Renal cortex interstitium (tissue), 11 donors: ENCODE measurements around the gene DUOX1. TPM values are rescaled to one million over a fixed set of nuclear protein-coding genes. Genes with fewer than 3 reads are reported as not detected.
"Not testable (repeated sequence)": the region's sequence is repeated elsewhere in the genome, so short reads cannot be mapped to it uniquely, and the experiment has no call there.

Experiments used
- DNase-seq, 11 donors: peaks; one replicate each; pipeline ENCODE4 v3.0.0-alpha.2; 2013; ENCODE audit warnings: low read depth in 9 of 11, low spot score in 4 of 11; ENCODE audit errors: extremely low read depth in 1 of 11
- polyA plus RNA-seq, 3 donors: library from polyadenylated mRNA; unstranded; fragments of 120-200 nt; gene quantifications; one replicate each; pipeline ENCODE4 v1.2.1, GENCODE V29; 2013; ENCODE audit not compliant: insufficient read length in 3 of 3

DUOX1 gene
- polyA plus RNA-seq, 3 donors: 3.2 to 5.1 (median 3.8) TPM

GRCh38 chr15:45102226-45102625 is 27.6 kb upstream of the DUOX1 start:
- DNase-seq: no peak

GRCh38 chr15:45104170-45104569 is 25.6 kb upstream of the DUOX1 start:
- not testable (repeated sequence) for DNase-seq

DNA sequence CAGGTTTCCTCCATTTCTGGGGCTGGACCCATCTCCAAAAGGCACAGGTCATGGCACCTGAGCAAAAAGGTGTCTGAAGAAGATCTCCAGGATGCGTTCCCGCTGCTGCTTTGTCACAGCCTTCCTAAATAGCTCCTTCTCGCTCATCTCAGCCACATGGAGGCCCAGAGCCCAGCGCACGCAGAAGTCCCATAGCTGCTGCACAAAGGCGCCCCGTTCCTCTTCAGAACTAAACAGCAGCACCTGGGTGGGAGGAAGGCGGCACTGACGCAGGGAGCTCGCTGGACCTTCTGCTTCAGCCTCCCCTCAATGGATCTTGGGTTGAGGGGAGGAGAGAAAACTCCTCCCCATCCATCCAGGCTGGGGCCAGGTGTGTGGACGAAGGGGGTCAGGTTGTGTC is 24.2 kb upstream of the DUOX1 start:
- DNase-seq: no peak

DNA sequence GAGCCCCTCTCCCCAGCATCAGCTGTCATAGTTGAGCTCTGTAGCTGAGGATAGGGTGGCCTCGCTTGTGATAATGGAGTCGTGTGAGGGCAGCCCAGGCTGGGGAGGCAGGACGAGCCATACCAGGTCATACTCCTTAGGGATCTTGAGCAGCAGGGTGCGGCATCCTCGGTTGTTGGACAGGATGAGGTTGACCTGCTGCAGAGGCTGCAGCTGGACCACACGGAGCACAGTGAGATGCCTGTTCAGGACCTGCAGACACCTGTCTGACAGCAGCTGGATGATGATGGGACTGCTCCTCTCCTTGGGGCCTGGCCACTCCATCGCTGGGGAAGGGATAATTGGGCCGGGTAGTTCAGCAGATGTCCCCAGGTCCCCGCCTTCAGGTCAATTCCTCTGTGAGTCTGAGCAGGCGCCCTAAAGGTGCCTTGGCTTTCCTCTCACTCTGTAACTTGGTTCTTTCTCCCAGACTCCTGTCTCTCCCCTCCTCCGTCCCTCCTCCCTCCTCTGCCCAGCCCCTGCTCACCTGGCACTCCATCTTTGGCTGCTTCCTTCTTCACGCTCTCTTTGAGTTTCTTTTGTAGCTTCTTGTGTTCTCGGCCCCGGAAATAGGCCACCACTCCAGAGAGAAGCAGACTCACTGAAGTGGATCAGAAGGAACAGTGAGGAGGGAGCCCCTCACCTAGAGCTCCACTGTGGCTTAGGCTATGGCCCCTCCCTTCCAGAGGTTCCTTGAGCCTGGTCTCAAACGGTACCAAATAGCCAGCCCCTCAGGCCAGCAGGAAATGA is 23.6 kb upstream of the DUOX1 start:
- DNase-seq: no peak

GRCh38 chr15:45107941-45108630 is 21.7 kb upstream of the DUOX1 start:
- no peak for DNase-seq

DNA sequence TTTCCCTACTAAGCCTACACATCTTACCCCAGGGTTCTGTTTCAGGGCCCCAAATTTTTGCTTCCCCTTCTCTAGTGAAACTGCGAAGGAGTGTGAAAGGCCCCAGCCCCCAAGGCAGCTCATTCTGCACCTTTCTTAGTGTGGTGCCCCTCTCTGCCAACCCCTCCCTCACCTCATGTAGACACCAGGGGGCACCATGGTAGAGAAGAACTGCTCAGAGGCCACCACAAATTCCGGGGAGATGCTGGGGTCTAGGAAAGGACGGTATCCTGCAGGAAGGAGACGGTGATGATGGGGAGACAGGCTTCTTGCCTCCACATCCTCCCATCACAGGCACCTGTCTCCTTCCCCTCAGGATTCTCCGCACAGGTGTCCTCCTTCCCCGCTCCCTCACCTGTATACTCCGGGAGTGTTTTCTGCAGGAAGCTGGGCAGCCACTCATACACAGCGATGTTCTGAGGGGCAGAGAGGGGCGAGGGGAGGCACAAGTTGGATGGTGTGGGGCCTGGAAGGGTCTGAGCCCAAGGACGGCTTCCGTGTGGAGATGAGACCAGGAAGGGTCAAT is 19.5 kb upstream of the DUOX1 start:
- DNase-seq: no peak

GRCh38 chr15:45111390-45112142 is 18.2 kb upstream of the DUOX1 start:
- DNase-seq: no peak

- no peak for DNase-seq
Observed at GRCh38 chr15:45112143-45112590, 17.6 kb upstream of the DUOX1 start.

GRCh38 chr15:45112591-45113379 is 17.0 kb upstream of the DUOX1 start:
- DNase-seq: no peak

DNA sequence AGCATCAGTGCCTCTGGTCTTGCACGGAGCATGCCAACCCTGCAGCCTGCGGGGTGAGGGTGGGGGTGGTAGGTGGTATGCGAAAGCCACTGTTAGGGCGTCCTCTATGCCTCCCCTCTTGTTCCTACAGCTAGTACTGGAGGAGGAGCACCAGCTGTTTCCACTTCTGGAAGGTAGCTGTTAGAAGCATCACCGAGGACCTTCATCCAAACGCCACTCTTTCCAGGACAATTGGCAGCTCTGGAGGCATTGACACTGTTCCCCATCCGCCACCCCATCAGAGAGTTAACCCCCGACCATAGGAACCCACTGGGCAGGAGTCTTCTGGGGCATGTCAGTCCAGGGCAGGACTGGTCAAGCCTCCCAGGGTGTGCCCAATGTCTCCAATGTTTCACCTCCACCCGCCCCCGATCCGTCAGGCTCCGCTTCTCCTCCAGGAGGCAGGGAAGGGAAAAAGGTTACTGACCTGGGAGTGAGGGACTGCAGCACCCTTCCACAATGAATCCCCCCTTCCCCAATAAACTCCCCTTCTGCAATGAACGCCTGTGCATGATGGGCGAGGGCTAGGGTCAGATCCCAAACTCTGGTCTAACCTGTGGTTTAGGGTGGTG is 16.3 kb upstream of the DUOX1 start:
- no peak for DNase-seq

DNA sequence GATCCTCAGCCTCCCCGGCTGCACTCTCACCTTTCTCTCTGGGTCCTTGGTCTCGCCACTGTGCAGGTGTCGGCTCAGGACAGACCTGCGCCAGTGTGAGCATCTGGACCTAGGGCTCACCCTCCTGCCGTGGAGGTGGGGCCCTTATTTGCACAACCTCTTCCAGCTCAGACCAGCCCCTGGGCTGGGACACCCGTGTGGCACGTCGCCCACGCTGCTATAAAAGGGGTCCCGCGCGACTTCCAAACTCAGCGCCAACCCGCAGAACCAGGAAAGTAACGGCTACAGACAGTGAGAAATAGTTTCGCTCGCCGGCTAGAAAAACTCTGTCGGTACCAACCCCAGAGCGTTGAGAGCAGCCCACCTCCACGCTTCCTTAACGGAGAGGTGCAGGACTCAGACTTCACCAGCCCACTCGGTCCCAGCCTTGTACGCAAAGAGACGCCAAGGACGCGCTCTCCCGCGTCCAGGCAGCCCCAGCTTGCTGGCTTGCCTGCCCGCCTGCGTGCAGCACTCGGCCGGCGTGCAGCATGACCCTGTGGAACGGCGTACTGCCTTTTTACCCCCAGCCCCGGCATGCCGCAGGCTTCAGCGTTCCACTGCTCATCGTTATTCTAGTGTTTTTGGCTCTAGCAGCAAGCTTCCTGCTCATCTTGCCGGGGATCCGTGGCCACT is 15.6 kb upstream of the DUOX1 start, which contains the start of the genes DUOX2 and DUOXA2:
Gene DUOX2 (minus strand): TSS at position 97 of the 675 bp plus-strand sequence. CDS start 761 bp downstream, outside the sequence.
Gene DUOXA2 (plus strand): TSS at position 251 of the 675 bp plus-strand sequence. CDS start 280 bp downstream, at position 531.
- no peak for DNase-seq

DNA sequence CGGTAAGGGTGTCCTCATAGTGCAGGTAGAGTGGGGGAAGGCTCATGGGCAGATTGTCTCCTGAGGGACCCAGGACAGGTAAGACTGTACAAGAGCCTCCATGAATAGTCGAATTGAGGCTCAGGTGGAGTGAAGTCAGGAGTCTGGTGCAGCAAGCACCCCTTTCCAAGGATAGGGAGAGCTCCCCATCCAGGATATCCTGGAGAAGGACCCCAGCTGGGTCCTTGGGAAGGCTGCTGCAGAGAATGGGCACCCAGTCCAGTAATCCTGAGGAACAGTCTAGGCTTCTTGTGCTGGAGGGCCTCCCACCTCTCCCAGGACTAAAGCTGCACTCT is 15.1 kb upstream of the DUOX1 start:
- no peak for DNase-seq

DNA sequence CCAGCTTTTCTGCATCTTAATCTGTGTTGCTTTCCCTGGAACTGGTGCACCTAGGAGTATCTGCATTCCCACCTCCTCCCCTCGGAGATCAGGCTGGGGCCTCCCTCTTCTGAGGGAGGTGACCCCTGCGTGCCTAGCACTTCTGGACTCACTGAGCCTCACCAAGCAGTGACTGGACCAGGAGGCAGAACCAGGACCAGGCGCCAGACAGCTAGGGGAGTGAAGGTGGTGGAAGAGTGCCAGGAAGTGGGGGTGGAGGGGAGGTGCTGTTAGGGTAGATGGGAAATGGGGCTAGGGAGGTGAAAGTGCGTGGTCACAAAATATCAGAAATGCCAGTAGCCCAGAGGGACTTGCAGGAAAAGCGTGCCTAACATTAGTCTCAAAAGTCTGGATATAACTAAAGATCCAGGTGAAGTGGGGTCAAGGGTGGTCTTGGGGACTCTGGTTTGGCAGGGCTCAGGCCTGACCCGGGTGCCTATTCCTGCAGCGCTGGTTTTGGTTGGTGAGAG is 14.4 kb upstream of the DUOX1 start:
- DNase-seq: no peak

DNA sequence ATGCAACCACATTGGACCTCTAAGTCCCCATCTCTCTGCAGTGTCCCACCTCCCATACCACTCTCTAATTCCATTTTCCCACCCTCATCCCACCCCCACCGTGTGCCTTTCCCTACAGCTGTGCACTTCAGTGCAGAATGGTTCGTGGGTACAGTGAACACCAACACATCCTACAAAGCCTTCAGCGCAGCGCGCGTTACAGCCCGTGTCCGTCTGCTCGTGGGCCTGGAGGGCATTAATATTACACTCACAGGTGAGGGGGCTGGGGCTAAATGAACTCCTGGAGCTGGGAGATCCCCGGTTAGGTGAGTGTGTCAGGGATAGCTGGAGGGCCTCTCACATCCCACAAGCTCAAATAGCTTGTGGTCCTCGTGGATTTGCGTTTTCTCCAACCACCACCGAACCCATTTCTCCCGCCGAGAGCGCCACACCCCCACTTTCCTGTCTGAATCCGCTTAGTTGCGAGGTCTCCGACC is 13.8 kb upstream of the DUOX1 start:
- DNase-seq: no peak

GRCh38 chr15:45116482-45117307 is 13.1 kb upstream of the DUOX1 start:
- no peak for DNase-seq

DNA sequence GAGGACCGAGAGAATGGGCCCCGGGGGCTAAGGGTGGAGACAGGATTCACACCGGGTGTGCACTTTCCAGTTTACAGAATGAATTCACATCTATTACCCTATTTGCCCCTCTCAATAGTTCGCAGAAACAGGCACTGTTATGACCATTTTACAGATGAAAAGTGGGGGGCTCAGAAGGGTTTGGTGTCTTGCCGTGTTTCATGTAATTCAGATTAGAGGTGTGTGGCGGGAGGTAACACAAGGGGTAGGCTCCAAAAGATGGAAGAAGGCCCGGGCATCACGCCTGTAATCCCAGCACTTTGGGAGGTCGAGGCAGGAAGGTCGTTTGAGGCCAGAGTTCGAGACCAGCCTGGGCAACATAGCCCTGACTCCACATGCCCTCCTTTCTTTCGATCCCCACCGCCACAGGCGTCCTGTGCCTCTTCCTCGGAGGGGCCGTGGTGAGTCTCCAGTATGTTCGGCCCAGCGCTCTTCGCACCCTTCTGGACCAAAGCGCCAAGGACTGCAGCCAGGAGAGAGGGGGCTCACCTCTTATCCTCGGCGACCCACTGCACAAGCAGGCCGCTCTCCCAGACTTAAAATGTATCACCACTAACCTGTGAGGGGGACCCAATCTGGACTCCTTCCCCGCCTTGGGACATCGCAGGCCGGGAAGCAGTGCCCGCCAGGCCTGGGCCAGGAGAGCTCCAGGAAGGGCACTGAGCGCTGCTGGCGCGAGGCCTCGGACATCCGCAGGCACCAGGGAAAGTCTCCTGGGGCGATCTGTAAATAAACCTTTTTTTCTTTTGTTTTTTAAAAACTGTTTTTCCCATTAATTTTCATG is 12.3 kb upstream of the DUOX1 start:
- no peak for DNase-seq
